ENCODE data around the gene ATP8B2. TPM values are rescaled to one million over a fixed set of nuclear protein-coding genes. Genes with fewer than 3 reads are reported as not detected.
A peak's percentile ranks its signal among the peaks of the same experiment; 100 is the strongest.
"Not testable (repeated sequence)": the region's sequence is repeated elsewhere in the genome, so short reads cannot be mapped to it uniquely, and the experiment has no call there.

ATP8B2 gene
- total RNA-seq, 1 donor, result 59.8 TPM

DNA sequence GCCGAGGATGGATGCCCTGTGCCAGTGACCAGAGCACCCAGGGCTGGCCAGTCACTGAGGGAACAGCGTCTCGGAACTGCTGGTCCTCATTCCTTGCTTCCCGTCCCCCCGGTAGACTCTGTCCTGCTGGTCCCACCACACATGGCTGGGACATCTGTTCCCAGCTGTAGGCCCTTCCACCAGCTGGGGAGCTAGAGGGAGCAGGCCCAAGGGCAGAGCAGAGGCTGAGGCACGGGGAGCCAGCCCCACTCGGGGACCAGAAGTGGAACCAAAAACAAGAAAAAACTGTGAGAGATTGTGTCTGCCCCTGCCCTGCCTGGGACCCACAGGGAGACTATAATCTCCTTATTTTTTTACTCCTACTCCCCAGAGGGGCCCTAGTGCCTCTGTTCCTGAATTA lies 23.8 kb downstream of the ATP8B2 start:
- Histone ChIP-seq H3K4me3 (ENCODE audit: low read length) (no peak overlapping the region), H3K9me3 (ENCODE audit: low read depth, low read length) (no peaks in the 10 kb centered on the region), H3K27me3 (ENCODE audit: insufficient read depth, low read length) (no peaks in the 10 kb centered on the region), H3K4me1 (ENCODE audit: insufficient read depth, low read length) (peaks cover 61% of the 10 kb centered on the region)

DNA sequence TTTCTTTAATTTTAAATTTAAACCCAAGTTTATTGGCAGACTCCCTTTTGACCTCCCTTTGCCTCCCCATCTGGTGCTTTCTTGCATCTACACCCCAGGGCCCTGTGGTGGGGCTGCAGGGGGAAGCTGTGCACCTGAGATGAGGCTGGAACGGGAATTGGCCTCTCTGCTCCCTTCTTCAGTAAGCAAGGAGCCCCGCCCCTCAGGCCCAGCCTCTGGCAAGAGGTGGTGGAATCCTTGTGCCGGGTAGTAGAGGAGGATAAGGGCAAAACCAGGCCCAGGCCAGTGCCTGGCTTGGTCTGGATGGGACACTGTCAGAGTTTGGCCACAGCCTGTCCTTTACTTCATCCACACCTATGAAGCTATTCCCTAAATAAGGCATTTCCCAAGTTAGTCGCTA lies 25.1 kb downstream of the ATP8B2 start:
- H3K4me1 ChIP-seq (ENCODE audit: insufficient read depth, low read length), result peaks cover 55% of the 10 kb centered on the region
- H3K9me3 ChIP-seq (ENCODE audit: low read depth, low read length), result no peaks in the 10 kb centered on the region
- H3K27me3 ChIP-seq (ENCODE audit: insufficient read depth, low read length), result no peaks in the 10 kb centered on the region
- H3K4me3 ChIP-seq (ENCODE audit: low read length), result no peak overlapping the region

DNA sequence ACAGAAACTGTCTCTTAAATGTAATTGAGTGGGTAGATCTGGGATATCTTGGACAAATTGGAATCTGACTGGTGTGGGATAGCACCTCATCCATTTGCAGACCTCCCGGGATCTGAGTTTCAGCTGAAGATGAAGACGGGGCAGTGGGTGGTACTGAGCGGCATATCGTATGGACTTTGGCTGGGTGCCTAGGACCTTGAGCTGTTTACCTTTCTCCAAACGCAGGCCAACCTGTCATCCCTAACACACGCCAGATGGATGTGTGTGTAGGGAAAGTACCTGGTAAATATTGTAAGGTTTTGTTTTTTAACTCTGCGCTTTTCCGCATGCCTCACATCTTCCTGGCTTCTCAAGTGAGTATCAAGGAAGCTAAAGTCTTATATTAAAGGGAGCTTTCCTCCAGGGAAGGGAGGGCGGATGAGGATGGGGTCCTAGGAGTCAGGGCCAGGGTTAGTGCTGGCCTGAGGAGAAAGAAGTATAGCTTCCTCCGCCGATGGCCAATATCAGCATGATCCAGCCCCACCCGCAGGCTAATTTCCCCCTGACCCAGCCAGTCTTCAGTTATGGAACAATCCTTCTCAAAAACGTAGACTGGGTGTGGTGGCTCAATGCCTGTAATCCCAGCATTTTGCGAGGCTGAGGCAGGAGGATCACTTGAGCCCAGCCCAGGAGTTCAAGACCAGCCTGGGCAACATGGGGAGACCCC lies 26.2 kb downstream of the ATP8B2 start:
- H3K4me3 ChIP-seq (ENCODE audit: low read length), result no peak overlapping the region
- no peaks in the 10 kb centered on the region for H3K27me3 ChIP-seq (ENCODE audit: insufficient read depth, low read length)
- H3K9me3 ChIP-seq (ENCODE audit: low read depth, low read length), result no peaks in the 10 kb centered on the region
- H3K4me1 ChIP-seq (ENCODE audit: insufficient read depth, low read length), result peaks cover 43% of the 10 kb centered on the region

DNA sequence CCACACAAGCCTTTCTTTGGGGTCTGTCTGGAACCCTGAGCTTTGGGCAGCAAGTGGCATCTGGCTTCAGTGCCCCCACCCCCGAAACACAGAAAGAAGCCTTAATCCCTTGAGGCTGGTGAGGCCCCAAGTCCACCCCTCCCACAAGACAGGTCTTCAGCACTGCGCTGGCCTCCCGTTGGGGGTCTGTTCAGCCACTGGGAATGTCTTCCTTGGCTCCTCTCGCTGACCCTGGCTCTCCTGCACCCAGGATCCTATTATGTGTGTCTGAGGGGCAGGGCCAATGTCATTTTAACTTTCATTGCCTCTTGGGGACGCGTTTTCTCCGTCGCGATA lies 26.9 kb downstream of the ATP8B2 start:
- Histone ChIP-seq H3K27me3 (ENCODE audit: insufficient read depth, low read length) (no peaks in the 10 kb centered on the region), H3K4me1 (ENCODE audit: insufficient read depth, low read length) (peaks cover 36% of the 10 kb centered on the region), H3K9me3 (ENCODE audit: low read depth, low read length) (no peaks in the 10 kb centered on the region), H3K4me3 (ENCODE audit: low read length) (no peak overlapping the region)

DNA sequence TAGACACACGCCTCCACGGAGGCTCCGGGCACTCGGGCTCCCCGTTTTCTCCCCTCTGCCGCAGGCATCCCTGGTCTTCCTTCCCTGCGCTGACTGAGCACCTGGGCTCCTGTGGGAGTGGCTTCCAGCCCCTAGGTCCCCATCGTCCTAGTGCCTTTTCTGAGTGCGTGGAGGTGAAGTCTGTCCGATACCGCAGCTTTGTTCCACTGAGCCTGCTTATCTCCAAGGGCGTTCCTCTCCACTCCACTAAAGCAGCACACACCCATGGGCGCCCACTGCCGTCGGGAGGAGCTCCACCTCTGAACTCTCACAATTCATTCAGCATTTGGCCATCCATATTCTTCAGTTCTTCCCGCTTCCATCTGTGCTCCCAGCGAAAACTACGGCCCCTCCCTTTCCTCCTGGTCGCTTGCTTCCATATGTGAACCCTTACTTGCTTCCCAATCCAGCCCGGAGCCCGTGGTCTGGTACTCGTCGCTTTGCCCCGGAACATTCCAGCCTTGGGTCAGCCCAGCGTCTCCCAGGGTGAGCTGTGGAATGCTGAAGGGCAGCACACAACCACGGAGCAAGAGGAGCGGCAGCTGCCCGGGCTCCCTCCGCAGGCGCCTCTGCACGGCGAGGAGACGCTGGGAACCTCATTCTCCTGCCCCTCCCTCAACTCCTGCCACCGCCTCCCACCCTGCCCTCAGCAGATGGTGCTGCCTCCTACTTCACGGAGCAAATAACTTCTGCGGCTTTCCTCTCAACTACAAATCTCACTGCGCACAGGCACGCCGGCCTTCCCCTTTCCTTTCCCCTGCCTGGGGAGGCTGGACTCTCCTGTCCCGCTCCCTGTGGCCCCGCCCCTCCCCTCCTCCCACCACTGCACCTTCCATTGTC lies 27.5 kb downstream of the ATP8B2 start:
- H3K4me1 ChIP-seq (ENCODE audit: insufficient read depth, low read length), result peaks cover 33% of the 10 kb centered on the region

DNA sequence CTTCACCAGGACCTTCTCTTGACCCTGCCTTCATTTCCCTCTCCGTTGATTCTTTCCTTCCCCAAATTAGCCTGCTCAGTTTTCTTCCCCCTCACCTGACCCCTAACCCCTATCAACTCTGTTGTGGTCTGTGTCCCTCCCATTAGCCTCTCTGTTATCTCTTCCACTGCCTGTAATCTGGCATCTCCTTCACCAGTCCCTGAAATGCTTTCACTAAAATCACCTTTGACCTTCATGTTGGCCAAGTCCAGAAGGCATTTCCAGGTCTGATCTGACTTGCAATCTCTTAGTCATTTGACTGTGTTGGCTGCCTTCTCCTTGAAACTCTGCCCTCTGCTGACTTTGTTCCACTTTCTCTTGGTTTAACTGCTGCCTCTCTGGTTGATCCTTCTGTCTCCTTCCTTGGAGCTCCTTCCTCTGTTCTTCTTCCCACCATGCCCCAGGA lies 28.2 kb downstream of the ATP8B2 start:
- H3K27me3 ChIP-seq (ENCODE audit: insufficient read depth, low read length), result no peaks in the 10 kb centered on the region
- no peak overlapping the region for H3K4me3 ChIP-seq (ENCODE audit: low read length)
- peaks cover 33% of the 10 kb centered on the region for H3K4me1 ChIP-seq (ENCODE audit: insufficient read depth, low read length)
- no peaks in the 10 kb centered on the region for H3K9me3 ChIP-seq (ENCODE audit: low read depth, low read length)

More for the DNA sequence above, 27.5 kb downstream of the ATP8B2 start:
- Histone ChIP-seq H3K27me3 (ENCODE audit: insufficient read depth, low read length) (no peaks in the 10 kb centered on the region), H3K4me3 (ENCODE audit: low read length) (peak overlapping the region; percentile 32), H3K9me3 (ENCODE audit: low read depth, low read length) (no peaks in the 10 kb centered on the region)

DNA sequence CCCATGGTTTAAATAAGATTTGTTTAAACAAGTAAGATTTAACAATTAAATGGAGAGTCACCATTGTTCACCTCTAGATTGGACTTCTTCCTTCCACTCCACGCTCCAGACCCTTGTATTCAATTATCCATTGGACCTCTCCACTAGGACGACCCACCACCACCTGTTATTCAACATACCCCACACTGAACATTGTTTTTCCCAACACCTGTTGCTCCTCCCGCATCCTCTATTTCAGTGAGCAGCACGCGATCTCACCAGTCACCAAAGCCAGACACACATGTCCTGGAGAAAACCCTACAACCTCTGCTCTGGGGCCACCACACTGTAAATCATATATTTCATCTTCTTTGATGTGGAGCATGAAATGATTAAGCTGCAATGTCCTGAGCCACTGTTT lies 28.6 kb downstream of the ATP8B2 start:
- Histone ChIP-seq H3K27me3 (ENCODE audit: insufficient read depth, low read length) (no peaks in the 10 kb centered on the region), H3K4me1 (ENCODE audit: insufficient read depth, low read length) (peaks cover 33% of the 10 kb centered on the region), H3K4me3 (ENCODE audit: low read length) (no peak overlapping the region), H3K9me3 (ENCODE audit: low read depth, low read length) (no peaks in the 10 kb centered on the region)

DNA sequence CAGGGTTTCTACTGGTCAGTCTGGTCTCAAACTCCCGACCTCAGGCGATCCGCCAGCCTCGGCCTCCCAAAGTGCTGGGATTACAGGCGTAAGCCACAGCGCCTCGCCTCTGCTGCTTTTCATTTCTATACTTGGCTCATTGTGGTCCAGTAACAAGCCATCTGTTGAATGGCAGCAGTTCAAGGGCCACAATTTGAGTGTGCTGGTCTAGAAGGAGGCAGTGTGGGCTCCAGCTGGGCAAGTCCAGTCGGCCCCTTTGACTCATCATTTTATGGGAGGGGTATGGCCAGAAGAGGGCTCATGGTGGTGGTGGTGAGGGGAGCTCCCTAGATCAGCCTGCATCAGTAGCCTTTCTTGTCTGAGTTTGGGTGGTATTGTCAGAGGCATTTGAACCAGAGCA lies 33.2 kb downstream of the ATP8B2 start:
- H3K27me3 ChIP-seq (ENCODE audit: insufficient read depth, low read length), result no peaks in the 10 kb centered on the region

DNA sequence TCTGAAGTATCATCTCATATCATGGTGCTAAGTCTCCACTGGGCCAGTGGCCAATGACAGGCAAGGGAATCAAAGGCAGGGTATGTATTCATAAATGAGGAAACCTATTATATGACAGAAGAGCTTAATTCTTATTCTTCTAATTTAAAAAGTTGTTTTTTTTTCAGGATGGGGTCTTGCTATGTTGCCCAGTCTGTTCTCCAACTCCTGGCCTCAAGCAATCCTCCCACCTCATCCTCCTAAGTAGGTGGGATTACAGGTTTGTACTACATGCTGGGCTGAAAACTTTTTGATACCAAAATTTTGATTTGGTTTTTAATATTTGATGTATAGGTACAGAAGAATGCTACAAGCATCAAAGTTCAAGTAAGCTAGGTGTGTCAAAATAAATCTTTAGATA lies 35.0 kb downstream of the ATP8B2 start:
- Histone ChIP-seq H3K4me1 (ENCODE audit: insufficient read depth, low read length) (no peaks in the 10 kb centered on the region), H3K27me3 (ENCODE audit: insufficient read depth, low read length) (no peaks in the 10 kb centered on the region), H3K9me3 (ENCODE audit: low read depth, low read length) (no peaks in the 10 kb centered on the region), H3K4me3 (ENCODE audit: low read length) (no peak overlapping the region)

More for the DNA sequence above, 33.2 kb downstream of the ATP8B2 start:
- H3K4me3 ChIP-seq (ENCODE audit: low read length), result no peak overlapping the region
- H3K4me1 ChIP-seq (ENCODE audit: insufficient read depth, low read length), result peaks cover 11% of the 10 kb centered on the region
- H3K9me3 ChIP-seq (ENCODE audit: low read depth, low read length), result no peaks in the 10 kb centered on the region

DNA sequence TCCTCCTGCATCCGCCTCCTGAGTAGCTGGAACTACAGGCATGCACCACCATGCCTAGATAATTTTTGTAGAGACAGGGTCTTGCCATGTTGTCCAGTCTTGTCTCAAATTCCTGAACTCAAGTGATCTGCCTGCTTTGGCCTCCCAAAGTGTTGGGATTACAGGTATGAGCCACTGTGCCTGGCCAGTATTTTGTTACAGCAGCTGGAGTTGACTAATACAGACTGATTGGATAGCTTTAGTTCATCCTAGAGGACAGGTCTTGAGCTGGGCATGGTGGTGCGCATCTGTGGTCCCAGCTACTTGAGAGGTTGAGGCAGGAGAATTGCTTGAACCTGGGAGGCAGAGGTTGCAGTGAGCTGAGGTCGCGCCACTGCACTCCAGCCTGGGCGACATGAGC lies 35.6 kb downstream of the ATP8B2 start:
- H3K9me3 ChIP-seq (ENCODE audit: low read depth, low read length); H3K27me3 ChIP-seq (ENCODE audit: insufficient read depth, low read length); H3K4me1 ChIP-seq (ENCODE audit: insufficient read depth, low read length); H3K4me3 ChIP-seq (ENCODE audit: low read length): not testable (repeated sequence)

DNA sequence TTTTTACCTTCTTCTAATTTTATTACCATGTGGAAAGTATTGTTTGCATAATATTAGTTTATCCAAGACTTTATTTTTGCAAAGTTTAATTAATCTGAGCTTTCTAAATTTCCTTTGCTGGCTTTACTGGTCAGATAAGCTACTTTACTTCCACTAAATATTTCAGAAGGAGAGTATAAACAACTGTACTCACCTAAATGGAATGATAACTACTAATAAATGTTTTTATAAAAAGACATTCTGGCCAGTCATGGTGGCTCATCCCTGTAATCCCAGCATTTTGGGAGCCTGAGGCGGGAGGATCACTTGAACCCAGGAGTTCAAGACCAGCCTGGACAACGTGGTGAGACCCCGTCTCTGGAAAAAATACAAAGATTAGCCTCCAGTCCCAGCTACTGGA lies 36.0 kb downstream of the ATP8B2 start:
- H3K27me3 ChIP-seq (ENCODE audit: insufficient read depth, low read length), result no peaks in the 10 kb centered on the region
- no peak overlapping the region for H3K4me3 ChIP-seq (ENCODE audit: low read length)
- H3K4me1 ChIP-seq (ENCODE audit: insufficient read depth, low read length), result no peaks in the 10 kb centered on the region
- H3K9me3 ChIP-seq (ENCODE audit: low read depth, low read length), result no peaks in the 10 kb centered on the region

DNA sequence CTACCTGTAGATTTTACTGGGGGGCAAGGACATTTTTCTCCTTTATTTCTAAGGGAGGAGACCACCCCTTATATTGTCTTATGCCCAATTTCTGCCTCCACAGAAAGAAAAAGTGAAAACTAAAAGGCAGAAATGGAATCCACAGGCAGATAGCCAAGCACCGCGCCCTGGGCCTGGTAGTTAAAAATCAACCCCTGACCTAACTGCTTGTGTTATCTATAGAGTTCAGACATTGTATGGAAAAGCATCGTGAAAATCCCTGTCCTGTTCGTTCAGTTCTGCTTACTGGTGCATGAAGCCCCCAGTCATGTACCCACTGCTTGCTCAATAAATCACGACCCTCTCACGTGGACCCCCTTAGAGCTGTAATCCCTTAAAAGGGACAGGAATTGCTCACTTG lies 46.1 kb downstream of the ATP8B2 start:
- H3K4me3 ChIP-seq (ENCODE audit: low read length), result no peak overlapping the region
- H3K9me3 ChIP-seq (ENCODE audit: low read depth, low read length), result no peaks in the 10 kb centered on the region
- H3K4me1 ChIP-seq (ENCODE audit: insufficient read depth, low read length), result peaks cover 9% of the 10 kb centered on the region
- H3K27me3 ChIP-seq (ENCODE audit: insufficient read depth, low read length), result no peaks in the 10 kb centered on the region

DNA sequence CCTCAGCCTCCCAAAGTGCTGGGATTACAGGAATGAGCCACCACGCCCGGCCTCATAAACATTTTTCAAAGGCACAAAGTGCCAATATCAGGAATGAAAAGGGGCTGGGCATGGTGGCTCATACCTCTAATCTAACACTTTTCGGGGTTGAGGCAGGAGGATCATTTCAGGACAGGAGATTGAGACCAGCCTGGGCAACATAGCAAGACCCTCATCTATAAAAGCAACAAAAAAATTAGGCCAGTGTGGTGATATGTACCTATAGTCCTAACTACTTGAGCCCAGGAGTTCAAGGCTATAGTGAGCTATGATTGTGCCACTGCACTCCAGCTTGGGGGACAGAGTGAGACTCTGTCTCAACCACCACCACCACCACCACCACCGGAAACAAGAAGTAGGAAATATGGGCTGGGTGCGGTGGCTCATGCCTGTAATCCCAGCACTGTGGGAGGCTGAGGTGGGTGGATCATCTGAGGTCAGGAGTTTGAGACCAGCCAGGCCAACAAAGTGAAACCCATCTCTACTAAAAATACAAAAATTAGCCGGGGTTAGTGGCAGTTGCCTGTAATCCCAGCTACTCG lies 48.5 kb downstream of the ATP8B2 start:
- not testable (repeated sequence) for H3K4me3 ChIP-seq (ENCODE audit: low read length); H3K4me1 ChIP-seq (ENCODE audit: insufficient read depth, low read length); H3K27me3 ChIP-seq (ENCODE audit: insufficient read depth, low read length); H3K9me3 ChIP-seq (ENCODE audit: low read depth, low read length)

DNA sequence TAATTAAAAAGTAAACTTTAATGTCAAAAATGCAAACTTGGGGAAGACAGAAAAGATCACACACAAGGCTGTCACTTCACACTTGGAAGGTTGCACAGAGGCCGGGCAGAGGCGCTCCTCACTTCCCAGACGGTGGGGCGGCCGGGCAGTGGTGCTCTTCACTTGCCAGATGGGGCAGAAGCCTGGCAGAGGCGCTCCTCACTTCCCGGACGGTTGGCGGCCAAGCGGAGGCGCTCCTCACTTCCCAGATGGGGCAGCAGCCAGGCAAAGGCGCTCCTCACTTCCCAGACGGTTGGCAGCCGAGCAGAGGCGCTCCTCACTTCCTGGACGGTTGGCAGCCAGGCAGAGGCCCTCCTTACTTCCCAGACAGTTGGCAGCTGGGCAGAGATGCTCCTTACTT lies 54.0 kb downstream of the ATP8B2 start:
- peaks cover under 1% of the 10 kb centered on the region for H3K4me1 ChIP-seq (ENCODE audit: insufficient read depth, low read length)
- H3K27me3 ChIP-seq (ENCODE audit: insufficient read depth, low read length), result no peaks in the 10 kb centered on the region

DNA sequence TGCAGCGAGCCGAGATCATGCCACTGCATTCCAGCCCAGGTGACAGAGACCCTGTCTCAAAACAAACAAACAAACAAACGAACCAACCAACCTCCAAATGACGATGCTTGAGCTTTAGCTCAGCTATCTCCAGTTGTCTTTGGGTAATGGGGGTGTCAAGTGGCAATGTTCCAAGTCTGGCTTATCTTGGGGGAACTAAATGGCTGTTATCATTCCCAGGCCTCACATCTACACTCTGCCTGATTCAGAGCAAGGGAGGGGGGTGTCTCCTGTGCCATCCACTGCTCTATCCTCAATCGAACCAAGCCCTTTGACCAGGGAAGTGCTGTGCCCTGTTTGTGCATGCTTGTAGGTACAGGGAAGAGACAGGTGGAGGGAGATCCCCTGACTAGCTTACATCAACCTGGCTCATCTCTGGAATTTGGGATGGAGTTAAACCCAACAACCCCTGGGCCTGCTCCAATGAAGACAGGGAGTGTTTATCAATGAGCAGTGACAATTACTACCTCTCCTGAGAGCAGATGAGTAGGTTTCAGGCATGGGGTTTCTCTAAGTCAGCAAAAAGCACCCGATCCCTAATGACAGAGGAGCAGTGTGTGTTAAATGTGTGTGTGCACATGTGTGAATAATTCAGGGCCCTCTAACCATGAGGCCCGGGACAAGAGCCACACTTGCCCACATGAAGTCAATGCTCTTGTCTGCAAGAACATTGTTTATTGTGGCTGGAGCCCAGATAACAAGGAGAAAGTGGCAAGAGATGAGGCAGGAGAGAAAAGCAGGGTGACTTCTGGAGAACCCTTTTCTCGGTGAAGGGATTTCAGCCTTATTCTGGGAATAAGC lies 59.5 kb downstream of the ATP8B2 start:
- Histone ChIP-seq H3K9me3 (ENCODE audit: low read depth, low read length) (no peaks in the 10 kb centered on the region), H3K27me3 (ENCODE audit: insufficient read depth, low read length) (no peaks in the 10 kb centered on the region), H3K4me3 (ENCODE audit: low read length) (no peak overlapping the region), H3K4me1 (ENCODE audit: insufficient read depth, low read length) (peaks cover 32% of the 10 kb centered on the region)

More for the DNA sequence above, 54.0 kb downstream of the ATP8B2 start:
- Histone ChIP-seq H3K9me3 (ENCODE audit: low read depth, low read length) (no peaks in the 10 kb centered on the region), H3K4me3 (ENCODE audit: low read length) (no peak overlapping the region)
